Cortex of kidney (tissue), 1 donor: Measurements from ENCODE around the gene SLC26A9.
"Not testable (repeated sequence)": the region's sequence is repeated elsewhere in the genome, so short reads cannot be mapped to it uniquely, and the experiment has no call there.

ENCODE experiments used
- DNase-seq: peaks from one replicate; lab custom pipeline; 2025; lab: John Stamatoyannopoulos, UW

Gene SLC26A9

GRCh38 chr1:205924460-205924790, 18.8 kb downstream of the SLC26A9 start:
- DNase-seq = no peak

- no peak for DNase-seq
These were observed 19.4 kb downstream of the SLC26A9 start for GRCh38 chr1:205923651-205924459.

- DNase-seq = no peak
These were observed 20.4 kb downstream of the SLC26A9 start for GRCh38 chr1:205922806-205923205.

GRCh38 chr1:205922314-205922713, 20.9 kb downstream of the SLC26A9 start:
- DNase-seq = no peak

GRCh38 chr1:205921570-205921909, 21.7 kb downstream of the SLC26A9 start:
- no peak for DNase-seq

- no peak for DNase-seq
These were observed 22.2 kb downstream of the SLC26A9 start for GRCh38 chr1:205920861-205921569.

- DNase-seq = no peak
These were observed 23.1 kb downstream of the SLC26A9 start for GRCh38 chr1:205920159-205920558.

GRCh38 chr1:205918955-205919746, 24.1 kb downstream of the SLC26A9 start:
- DNase-seq = no peak

- no peak for DNase-seq
These were observed 25.6 kb downstream of the SLC26A9 start for GRCh38 chr1:205917466-205918238.

- no peak for DNase-seq
These were observed 26.7 kb downstream of the SLC26A9 start for GRCh38 chr1:205916541-205916940.

- no peak for DNase-seq
These were observed 27.8 kb downstream of the SLC26A9 start for GRCh38 chr1:205915354-205915990.

- DNase-seq = no peak
These were observed 28.5 kb downstream of the SLC26A9 start for GRCh38 chr1:205914730-205915129.

GRCh38 chr1:205914155-205914507, 29.1 kb downstream of the SLC26A9 start:
- DNase-seq = no peak

- no peak for DNase-seq
These were observed 29.7 kb downstream of the SLC26A9 start for GRCh38 chr1:205913451-205914154.

- DNase-seq = no peak
These were observed 35.5 kb downstream of the SLC26A9 start for GRCh38 chr1:205907794-205908193.

GRCh38 chr1:205905095-205905494, 38.2 kb downstream of the SLC26A9 start:
- not testable (repeated sequence) for DNase-seq

- DNase-seq = no peak
These were observed 46.9 kb downstream of the SLC26A9 start for GRCh38 chr1:205896351-205896750.

GRCh38 chr1:205894119-205894518, 49.1 kb downstream of the SLC26A9 start:
- DNase-seq = not testable (repeated sequence)

GRCh38 chr1:205892175-205892574, 51.1 kb downstream of the SLC26A9 start:
- DNase-seq = not testable (repeated sequence)

GRCh38 chr1:205891481-205891880, 51.8 kb downstream of the SLC26A9 start:
- not testable (repeated sequence) for DNase-seq

- not testable (repeated sequence) for DNase-seq
These were observed 52.6 kb downstream of the SLC26A9 start for GRCh38 chr1:205890631-205891030.
